Glutamatergic neuron (in vitro differentiated cells): ENCODE results near the gene RPL10A. TPM values are rescaled to one million over a fixed set of nuclear protein-coding genes. Genes with fewer than 3 reads are reported as not detected.

Experiments used
- DNase-seq: peaks from one replicate; pipeline ENCODE4 v3.0.0; 2022
- H3K27ac Mint-ChIP-seq: one replicate; pipeline ENCODE4 v1.8.0; 2020; ENCODE audit warnings: mild to moderate bottlenecking, mixed read lengths, inconsistent platforms; ENCODE audit not compliant: unreplicated experiment
- H3K27me3 Mint-ChIP-seq: one replicate; pipeline ENCODE4 v1.8.0; 2020; ENCODE audit warnings: mild to moderate bottlenecking, moderate library complexity, mixed read lengths, inconsistent platforms; ENCODE audit not compliant: unreplicated experiment
- H3K36me3 Mint-ChIP-seq: one replicate; pipeline ENCODE4 v1.8.0; 2020; ENCODE audit warnings: mild to moderate bottlenecking, mixed read lengths, inconsistent platforms; ENCODE audit not compliant: unreplicated experiment
- H3K4me1 Mint-ChIP-seq: one replicate; pipeline ENCODE4 v1.8.0; 2020; ENCODE audit warnings: mild to moderate bottlenecking, low read depth, mixed read lengths, inconsistent platforms; ENCODE audit not compliant: unreplicated experiment
- H3K4me3 Mint-ChIP-seq: one replicate; pipeline ENCODE4 v1.8.0; 2020; ENCODE audit warnings: mild to moderate bottlenecking, mixed read lengths, inconsistent platforms; ENCODE audit not compliant: unreplicated experiment
- H3K9me3 Mint-ChIP-seq: one replicate; pipeline ENCODE4 v1.8.0; 2020; ENCODE audit warnings: mild to moderate bottlenecking, moderate library complexity, mixed read lengths, inconsistent platforms; ENCODE audit not compliant: unreplicated experiment
- total RNA-seq: library from RNA; stranded (reverse); fragmentation: NEBNext Ultra II Directional; extraction: Animal tissue kit (Norgen Biotek cat#: 25700); gene quantifications from one replicate; pipeline ENCODE4 v1.2.1, GENCODE V29; 2021; ENCODE audit not compliant: unreplicated experiment
- TF ChIP-seq, protein P1 (sequence below): fragments of 200-600 bp; sonication (generic); IDR thresholded peaks from one replicate; pipeline ENCODE4 v1.5.0; 2021; ENCODE audit not compliant: partially characterized antibody, unreplicated experiment

The RPL10A gene
- total RNA-seq, 1 donor from 2014 or later: 690 TPM

GRCh38 chr6:35481226-35481625 lies 13.0 kb downstream of the RPL10A start:
- H3K27ac Mint-ChIP-seq: no peak overlapping the region
- peaks cover 6% of the 10 kb centered on the region for H3K27me3 Mint-ChIP-seq
- peak overlapping the region; percentile 18 for H3K4me3 Mint-ChIP-seq
- peaks cover 7% of the 10 kb centered on the region for H3K4me1 Mint-ChIP-seq
- no peak for DNase-seq
- H3K36me3 Mint-ChIP-seq: no peaks in the 10 kb centered on the region
- H3K9me3 Mint-ChIP-seq: peaks cover 2% of the 10 kb centered on the region
- TF ChIP-seq, protein P1, sequence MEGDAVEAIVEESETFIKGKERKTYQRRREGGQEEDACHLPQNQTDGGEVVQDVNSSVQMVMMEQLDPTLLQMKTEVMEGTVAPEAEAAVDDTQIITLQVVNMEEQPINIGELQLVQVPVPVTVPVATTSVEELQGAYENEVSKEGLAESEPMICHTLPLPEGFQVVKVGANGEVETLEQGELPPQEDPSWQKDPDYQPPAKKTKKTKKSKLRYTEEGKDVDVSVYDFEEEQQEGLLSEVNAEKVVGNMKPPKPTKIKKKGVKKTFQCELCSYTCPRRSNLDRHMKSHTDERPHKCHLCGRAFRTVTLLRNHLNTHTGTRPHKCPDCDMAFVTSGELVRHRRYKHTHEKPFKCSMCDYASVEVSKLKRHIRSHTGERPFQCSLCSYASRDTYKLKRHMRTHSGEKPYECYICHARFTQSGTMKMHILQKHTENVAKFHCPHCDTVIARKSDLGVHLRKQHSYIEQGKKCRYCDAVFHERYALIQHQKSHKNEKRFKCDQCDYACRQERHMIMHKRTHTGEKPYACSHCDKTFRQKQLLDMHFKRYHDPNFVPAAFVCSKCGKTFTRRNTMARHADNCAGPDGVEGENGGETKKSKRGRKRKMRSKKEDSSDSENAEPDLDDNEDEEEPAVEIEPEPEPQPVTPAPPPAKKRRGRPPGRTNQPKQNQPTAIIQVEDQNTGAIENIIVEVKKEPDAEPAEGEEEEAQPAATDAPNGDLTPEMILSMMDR: no peak

DNA sequence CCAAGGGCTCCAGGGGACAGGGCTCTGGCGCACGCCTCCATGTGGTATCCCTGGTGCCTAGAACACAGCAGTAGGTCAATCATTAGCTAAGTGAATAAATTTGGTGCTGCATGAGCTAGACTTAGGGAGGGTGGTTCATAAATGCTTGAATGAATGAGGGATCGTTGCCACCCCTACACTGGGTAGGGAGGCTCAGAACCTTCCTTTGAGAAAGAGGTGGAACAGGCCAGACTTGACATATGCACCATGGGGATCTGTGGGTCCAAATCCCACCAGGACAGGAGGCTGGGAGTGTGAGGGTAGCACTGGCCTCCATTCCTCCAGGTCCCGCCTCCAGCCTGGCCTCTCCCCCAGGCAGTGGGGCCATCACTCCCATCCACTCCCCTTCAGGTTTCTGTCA lies 14.9 kb downstream of the RPL10A start:
- H3K27me3 Mint-ChIP-seq: peaks cover 6% of the 10 kb centered on the region
- peak overlapping the region; percentile 43 for H3K27ac Mint-ChIP-seq
- TF ChIP-seq, protein P1: no peak
- H3K36me3 Mint-ChIP-seq: no peaks in the 10 kb centered on the region
- peaks cover 4% of the 10 kb centered on the region for H3K9me3 Mint-ChIP-seq
- no peak overlapping the region for H3K4me3 Mint-ChIP-seq
- H3K4me1 Mint-ChIP-seq: peaks cover 13% of the 10 kb centered on the region
- DNase-seq: no peak

DNA sequence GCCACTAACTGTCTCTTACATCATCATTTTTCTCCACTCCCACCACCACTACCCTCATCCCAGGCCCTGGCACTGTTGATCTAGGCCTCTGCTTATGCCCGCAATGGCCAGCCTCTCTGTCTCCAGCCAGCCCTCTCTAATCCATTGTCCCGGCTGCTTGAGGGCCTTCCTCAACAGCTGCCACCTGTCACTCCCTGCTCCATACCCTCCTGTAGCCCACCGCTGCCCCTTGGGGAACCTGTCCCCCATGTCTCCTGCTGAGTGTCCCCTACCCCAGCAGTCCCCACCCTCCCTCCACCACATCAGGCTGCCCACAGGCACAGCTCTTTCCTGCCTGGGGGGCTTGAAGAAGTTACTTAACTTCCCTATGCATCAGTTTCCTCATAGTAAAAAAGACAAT lies 15.3 kb downstream of the RPL10A start:
- Mint-ChIP-seq H3K9me3 (peaks cover 2% of the 10 kb centered on the region), H3K4me3 (no peak overlapping the region), H3K27ac (peak overlapping the region; percentile 43), H3K4me1 (peaks cover 14% of the 10 kb centered on the region), H3K36me3 (no peaks in the 10 kb centered on the region), H3K27me3 (peaks cover 6% of the 10 kb centered on the region)
- TF ChIP-seq, protein P1: no peak
- DNase-seq: no peak

DNA sequence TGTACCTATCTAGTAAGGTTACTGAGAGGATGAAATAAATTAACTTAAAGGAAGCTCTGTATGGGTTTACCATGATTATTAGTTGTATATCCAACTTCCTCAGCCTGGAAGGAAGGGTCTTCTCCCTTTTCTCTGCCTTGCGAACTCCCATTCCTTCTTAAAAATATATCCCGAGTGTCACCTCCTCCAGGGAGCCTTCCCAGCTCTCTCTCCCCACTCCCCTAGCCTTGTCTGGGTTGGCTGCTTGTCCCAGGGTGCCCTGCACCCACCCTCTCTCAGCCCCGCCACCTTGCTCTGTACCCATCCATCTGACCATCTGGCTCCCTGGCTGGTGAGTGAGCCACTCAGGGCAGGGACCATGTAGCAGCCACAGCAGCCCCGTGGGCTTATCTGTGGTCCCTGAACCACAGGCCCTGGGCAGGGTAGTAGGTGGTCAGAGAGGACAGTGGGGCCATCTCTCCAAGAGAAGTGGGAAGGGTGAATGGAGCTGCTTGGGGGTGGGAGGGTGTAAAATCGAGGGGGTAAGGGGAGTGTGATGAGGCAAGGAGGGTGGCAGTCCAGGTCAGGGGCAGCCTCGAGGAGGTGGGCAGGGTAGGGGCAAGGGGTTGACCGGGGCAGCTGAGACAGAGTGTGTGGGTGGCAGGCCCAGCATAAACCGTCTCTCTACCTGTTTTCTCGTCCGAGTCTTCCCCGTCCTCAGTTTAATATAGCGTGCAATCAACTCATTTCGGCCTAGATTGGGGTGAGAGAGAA lies 15.9 kb downstream of the RPL10A start:
- no peak overlapping the region for H3K4me3 Mint-ChIP-seq
- H3K4me1 Mint-ChIP-seq: peaks cover 16% of the 10 kb centered on the region
- H3K27ac Mint-ChIP-seq: no peak overlapping the region

GRCh38 chr6:35484921-35485392 lies 16.8 kb downstream of the RPL10A start:
- TF ChIP-seq, protein P1: no peak
- Mint-ChIP-seq H3K36me3 (no peaks in the 10 kb centered on the region), H3K9me3 (peaks cover 6% of the 10 kb centered on the region), H3K27me3 (peaks cover 6% of the 10 kb centered on the region), H3K4me1 (peaks cover 17% of the 10 kb centered on the region), H3K4me3 (no peak overlapping the region), H3K27ac (peak overlapping the region; percentile 38)
- no peak for DNase-seq

More for the DNA sequence above, 15.9 kb downstream of the RPL10A start:
- Mint-ChIP-seq H3K27me3 (peaks cover 6% of the 10 kb centered on the region), H3K36me3 (no peaks in the 10 kb centered on the region), H3K9me3 (peaks cover 4% of the 10 kb centered on the region)
- TF ChIP-seq, protein P1: no peak
- DNase-seq: no peak
